GM12878 (cell line): ENCODE results near the gene RIT2.

Source experiments
- CHD2 ChIP-seq: IDR thresholded peaks from 2 replicates; pipeline ENCODE4 v1.6.1; 2011; ENCODE audit warnings: low read depth, low read length, improper control_type of control experiment, borderline replicate concordance
- CTCF ChIP-seq, 3 experiments: IDR thresholded peaks in 2 of 3; conservative IDR thresholded peaks in 1 of 3; 2 replicates each; pipeline ENCODE4 v1.5.1; 2011; ENCODE audit warnings: low read depth in 3 of 3, low read length in 3 of 3, mild to moderate bottlenecking in 3 of 3, control low read depth in 2 of 3, moderate library complexity in 2 of 3, inconsistent platforms in 1 of 3, mixed read lengths in 1 of 3; ENCODE audit not compliant: control insufficient read depth in 2 of 3, insufficient read depth in 1 of 3; ENCODE audit errors: extremely low read depth in 1 of 3
- EGR1 ChIP-seq, 2 experiments: IDR thresholded peaks; 1 replicate in 1 of 2; 2 replicates in 1 of 2; pipeline ENCODE4 v1.6.1; 2011 to 2012; ENCODE audit warnings: low read depth in 2 of 2, low read length in 2 of 2, borderline replicate concordance in 1 of 2, mild to moderate bottlenecking in 1 of 2, moderate library complexity in 1 of 2
- ESRRA ChIP-seq: IDR thresholded peaks from 2 replicates; pipeline ENCODE4 v1.6.1; 2012; ENCODE audit warnings: mild to moderate bottlenecking, low read length, improper control_type of control experiment
- HDAC6 ChIP-seq: fragments of 200-600 bp; sonication (generic); IDR thresholded peaks from one replicate; pipeline ENCODE4 v1.8.0; 2017; ENCODE audit warnings: antibody characterized with exemption; ENCODE audit not compliant: unreplicated experiment
- KDM1A ChIP-seq: fragments of 200-600 bp; sonication (generic); IDR thresholded peaks from 2 replicates; pipeline ENCODE4 v1.6.1; 2016; ENCODE audit warnings: borderline replicate concordance
- POLR2AphosphoS5 ChIP-seq: IDR thresholded peaks from 2 replicates; pipeline ENCODE4 v1.6.1; 2011; ENCODE audit warnings: mild to moderate bottlenecking, low read length, inconsistent platforms
- POU2F2 ChIP-seq: IDR thresholded peaks from 3 replicates; pipeline ENCODE4 v1.6.1; 2011; ENCODE audit warnings: low read depth, mild to moderate bottlenecking, low read length, borderline replicate concordance
- SMC3 ChIP-seq: IDR thresholded peaks from 2 replicates; pipeline ENCODE4 v1.6.1; 2011; ENCODE audit warnings: low read length, improper control_type of control experiment, borderline replicate concordance
- SP1 ChIP-seq: IDR thresholded peaks from one replicate; pipeline ENCODE4 v1.6.1; 2011; ENCODE audit warnings: low read depth, low read length
- SRF ChIP-seq, 2 experiments: IDR thresholded peaks; 2 replicates each; pipeline ENCODE4 v1.6.1; 2011; ENCODE audit warnings: low read depth in 2 of 2, low read length in 2 of 2, mild to moderate bottlenecking in 1 of 2, moderate library complexity in 1 of 2
- STAT1 ChIP-seq: fragments of 450-650 bp; conservative IDR thresholded peaks from 2 replicates; pipeline ENCODE4 v1.6.1; 2014; ENCODE audit warnings: antibody characterized with exemption, mild to moderate bottlenecking
- USF2 ChIP-seq: IDR thresholded peaks from 2 replicates; pipeline ENCODE4 v1.6.1; 2011; ENCODE audit warnings: low read depth, low read length, improper control_type of control experiment, borderline replicate concordance
- ZBTB11 ChIP-seq: fragments of 450-650 bp; formaldehyde crosslinking; IDR thresholded peaks from 2 replicates; pipeline ENCODE4 v1.5.0; 2022; ENCODE audit warnings: mild to moderate bottlenecking, missing genetic modification characterization

GRCh38 chr18:43125471-43125870 lies 10.0 kb upstream of the RIT2 start:
- TF ChIP-seq HDAC6 (no peak), SP1 (no peak), SRF (IDR thresholded peaks at IDR 0.05; ENCODE audit: low read depth in 2 of 2, low read length in 2 of 2) (no peak), KDM1A (no peak), CTCF (IDR thresholded peaks at IDR 0.05 in 2 of 3, conservative IDR thresholded peaks at IDR 0.05 in 1 of 3; ENCODE audit: control insufficient read depth in 2 of 3, extremely low read depth in 1 of 3, insufficient read depth in 1 of 3, low read depth in 3 of 3, low read length in 3 of 3) (no peak), POLR2AphosphoS5 (no peak), SMC3 (no peak), STAT1 (no peak), ESRRA (no peak), EGR1 (IDR thresholded peaks at IDR 0.05; ENCODE audit: borderline replicate concordance in 1 of 2, low read depth in 2 of 2, low read length in 2 of 2) (no peak), ZBTB11 (CRISPR knock-in tag) (no peak), USF2 (no peak), CHD2 (no peak), POU2F2 (no peak)
